GM23338 (cell line): ENCODE measurements around the gene ZNF511. TPM values are rescaled to one million over a fixed set of nuclear protein-coding genes. Genes with fewer than 3 reads are reported as not detected.

Experiments
- ATAC-seq: fragments of 200-7000 bp; cut with Tn5 transposase; 3 replicates; pipeline ENCODE4 v1.9.1; 2020
- DNase-seq: peaks from one replicate; pipeline ENCODE4 v3.0.0-alpha.2; 2015; ENCODE audit warnings: low spot score
- H2AFZ ChIP-seq: fragments of 200-600 bp; sonication (generic); 2 replicates; pipeline ENCODE4 v1.8.0; 2016; ENCODE audit warnings: antibody characterized with exemption, mild to moderate bottlenecking, moderate library complexity
- H3F3A ChIP-seq: fragments of 200-600 bp; sonication (generic); replicated peaks from 2 replicates; pipeline ENCODE4 v1.8.0; 2017; ENCODE audit warnings: antibody characterized with exemption, mixed run types, low read depth
- H3K27ac ChIP-seq: fragments of 200-600 bp; sonication (generic); 2 replicates; pipeline ENCODE4 v1.6.1; 2016; ENCODE audit warnings: low read depth
- H3K27me3 ChIP-seq: fragments of 200-600 bp; sonication (generic); 2 replicates; pipeline ENCODE4 v1.8.0; 2016; ENCODE audit warnings: mild to moderate bottlenecking, mixed run types, moderate library complexity; ENCODE audit not compliant: insufficient read depth
- H3K36me3 ChIP-seq: fragments of 200-600 bp; sonication (generic); 2 replicates; pipeline ENCODE4 v1.8.0; 2016; ENCODE audit warnings: mild to moderate bottlenecking; ENCODE audit not compliant: insufficient read depth
- H3K4me1 ChIP-seq: fragments of 200-600 bp; sonication (generic); 2 replicates; pipeline ENCODE4 v1.8.0; 2016; ENCODE audit warnings: mild to moderate bottlenecking, moderate library complexity; ENCODE audit not compliant: insufficient read depth
- H3K4me2 ChIP-seq: fragments of 200-600 bp; sonication (generic); 2 replicates; pipeline ENCODE4 v1.7.1; 2017; ENCODE audit warnings: mixed run types
- H3K4me3 ChIP-seq: fragments of 200-600 bp; sonication (generic); 2 replicates; pipeline ENCODE4 v1.6.1; 2016; ENCODE audit warnings: mixed run types
- H3K79me2 ChIP-seq: fragments of 200-600 bp; sonication (generic); replicated peaks from 2 replicates; pipeline ENCODE4 v1.8.0; 2017; ENCODE audit warnings: mild to moderate bottlenecking; ENCODE audit not compliant: insufficient read depth
- H3K9me2 ChIP-seq: fragments of 200-600 bp; sonication (generic); 2 replicates; pipeline ENCODE4 v1.8.0; 2017; ENCODE audit not compliant: insufficient read depth
- H4K20me1 ChIP-seq: fragments of 200-600 bp; sonication (generic); replicated peaks from 2 replicates; pipeline ENCODE4 v1.8.0; 2017; ENCODE audit warnings: mild to moderate bottlenecking; ENCODE audit not compliant: insufficient read depth
- H3K27ac Mint-ChIP-seq: 2 replicates; pipeline ENCODE4 v1.8.0; 2020; ENCODE audit warnings: inconsistent platforms, mild to moderate bottlenecking, moderate library complexity, mixed read lengths
- H3K27me3 Mint-ChIP-seq: 3 replicates; pipeline ENCODE4 v1.8.0; 2022; ENCODE audit warnings: low read depth, mild to moderate bottlenecking, moderate library complexity, mixed read lengths, inconsistent platforms; ENCODE audit not compliant: insufficient read depth, poor library complexity
- H3K36me3 Mint-ChIP-seq: 3 replicates; pipeline ENCODE4 v1.8.0; 2021; ENCODE audit warnings: low read depth, mild to moderate bottlenecking, inconsistent platforms, moderate library complexity, mixed read lengths
- H3K4me1 Mint-ChIP-seq: 3 replicates; pipeline ENCODE4 v1.8.0; 2020; ENCODE audit warnings: mild to moderate bottlenecking, inconsistent platforms, mixed read lengths
- H3K4me3 Mint-ChIP-seq: 3 replicates; pipeline ENCODE4 v1.8.0; 2021; ENCODE audit warnings: moderate library complexity, mild to moderate bottlenecking, inconsistent platforms, mixed read lengths
- H3K9me3 Mint-ChIP-seq: 3 replicates; pipeline ENCODE4 v1.8.0; 2020; ENCODE audit warnings: moderate library complexity, mild to moderate bottlenecking, inconsistent platforms, mixed read lengths
- CREB1 ChIP-seq: fragments of 250-450 bp; sonication (Bioruptor Pico); IDR thresholded peaks from 2 replicates; pipeline ENCODE4 v1.5.0; 2020; ENCODE audit warnings: low read depth, mild to moderate bottlenecking, moderate library complexity
- CTCF ChIP-seq, 2 experiments: fragments of 200-600 bp in 1 of 2; sonication (generic) in 1 of 2; conservative IDR thresholded peaks; 2 replicates each; pipeline versions ENCODE4 v1.5.1 to v1.6.1; 2016 to 2017; ENCODE audit warnings: antibody characterized with exemption in 2 of 2, low read depth in 2 of 2, mild to moderate bottlenecking in 2 of 2, moderate library complexity in 1 of 2
- ETS1 ChIP-seq: IDR thresholded peaks from 2 replicates; pipeline ENCODE4 v1.6.1; 2016; ENCODE audit warnings: antibody characterized with exemption
- EZH2phosphoT487 ChIP-seq: fragments of 200-600 bp; sonication (generic); IDR thresholded peaks from one replicate; pipeline ENCODE4 v1.8.1; 2018; ENCODE audit warnings: antibody characterized with exemption; ENCODE audit not compliant: unreplicated experiment
- NANOG ChIP-seq: IDR thresholded peaks from 2 replicates; pipeline ENCODE4 v1.6.1; 2016; ENCODE audit warnings: antibody characterized with exemption, borderline replicate concordance
- POLR2AphosphoS5 ChIP-seq: IDR thresholded peaks from 2 replicates; pipeline ENCODE4 v1.6.1; 2016; ENCODE audit warnings: antibody characterized with exemption, low read depth
- REST ChIP-seq: IDR thresholded peaks from one replicate; pipeline ENCODE4 v1.6.1; 2018; ENCODE audit warnings: antibody characterized with exemption; ENCODE audit not compliant: unreplicated experiment
- STAT1 ChIP-seq: IDR thresholded peaks from one replicate; pipeline ENCODE4 v1.6.1; 2016; ENCODE audit warnings: antibody characterized with exemption; ENCODE audit not compliant: unreplicated experiment
- ZNF114 ChIP-seq: fragments of 250-450 bp; sonication (Bioruptor Pico); IDR thresholded peaks from 2 replicates; pipeline ENCODE4 v1.5.0; 2020; ENCODE audit warnings: mild to moderate bottlenecking, moderate library complexity
- polyA plus RNA-seq: library from polyadenylated mRNA; unstranded; fragments of >200 nt; fragmentation: Nextera tagmentation; extraction: Ambion mirVana; gene quantifications from 2 replicates; pipeline ENCODE4 v1.2.1, GENCODE V29; 2016
- total RNA-seq: library from RNA; depleted of rRNA; stranded (reverse); fragments of >200 nt; shearing (Covaris generic); gene quantifications from 2 replicates; pipeline ENCODE4 v1.2.3, GENCODE V29; 2014

The ZNF511 gene
- total and polyA plus RNA-seq, 2 experiments from 2014 or later, result 41.3 to 104 TPM

- TF ChIP-seq ETS1 (no peak), ZNF114 (no peak), CREB1 (CRISPR knock-in tag) (no peak), STAT1 (no peak)
These were observed 50.8 kb downstream of the ZNF511 start (continued) for GRCh38 chr10:133359554-133359971.

- Mint-ChIP-seq H3K4me1 (no peaks in the 10 kb centered on the region), H3K27me3 (peaks cover 7% of the 10 kb centered on the region), H3K4me3 (no peak overlapping the region), H3K9me3 (no peaks in the 10 kb centered on the region), H3K36me3 (peaks cover 30% of the 10 kb centered on the region), H3K27ac (no peak overlapping the region)
- H2AFZ ChIP-seq, result no peak overlapping the region
- no peak overlapping the region for H3K27ac ChIP-seq
- ATAC-seq (no peak), DNase-seq (no peak)
- no peaks in the 10 kb centered on the region for H3K4me1 ChIP-seq
- H3K9me2 ChIP-seq, result no peaks in the 10 kb centered on the region
- H3K79me2 ChIP-seq, result 0 out of 2 replicates have a peak, but pooled peaks cover 4% of the 10 kb centered on the region
- H3K4me3 ChIP-seq, result no peak overlapping the region
- peaks cover 6% of the 10 kb centered on the region; the same call in 1 of the 2 replicates for H3K27me3 ChIP-seq
- H3K4me2 ChIP-seq, result no peak overlapping the region
- no peaks in the 10 kb centered on the region; the same call in 1 of the 2 replicates for H4K20me1 ChIP-seq
- TF ChIP-seq CREB1 (CRISPR knock-in tag) (no peak), POLR2AphosphoS5 (no peak), ZNF114 (no peak), ETS1 (no peak), REST (no peak), EZH2phosphoT487 (no peak), NANOG (no peak), STAT1 (no peak), CTCF (conservative IDR thresholded peaks at IDR 0.05; ENCODE audit: low read depth in 2 of 2) (no peak)
- no peaks in the 10 kb centered on the region for H3K36me3 ChIP-seq
- H3F3A ChIP-seq, result no peaks in the 10 kb centered on the region; the same call in 1 of the 2 replicates
These were observed 51.4 kb downstream of the ZNF511 start for GRCh38 chr10:133359972-133360610.
